ENCODE data around the gene STK26.
A peak's percentile ranks its signal among the peaks of the same experiment; 100 is the strongest.

STK26 gene

DNA sequence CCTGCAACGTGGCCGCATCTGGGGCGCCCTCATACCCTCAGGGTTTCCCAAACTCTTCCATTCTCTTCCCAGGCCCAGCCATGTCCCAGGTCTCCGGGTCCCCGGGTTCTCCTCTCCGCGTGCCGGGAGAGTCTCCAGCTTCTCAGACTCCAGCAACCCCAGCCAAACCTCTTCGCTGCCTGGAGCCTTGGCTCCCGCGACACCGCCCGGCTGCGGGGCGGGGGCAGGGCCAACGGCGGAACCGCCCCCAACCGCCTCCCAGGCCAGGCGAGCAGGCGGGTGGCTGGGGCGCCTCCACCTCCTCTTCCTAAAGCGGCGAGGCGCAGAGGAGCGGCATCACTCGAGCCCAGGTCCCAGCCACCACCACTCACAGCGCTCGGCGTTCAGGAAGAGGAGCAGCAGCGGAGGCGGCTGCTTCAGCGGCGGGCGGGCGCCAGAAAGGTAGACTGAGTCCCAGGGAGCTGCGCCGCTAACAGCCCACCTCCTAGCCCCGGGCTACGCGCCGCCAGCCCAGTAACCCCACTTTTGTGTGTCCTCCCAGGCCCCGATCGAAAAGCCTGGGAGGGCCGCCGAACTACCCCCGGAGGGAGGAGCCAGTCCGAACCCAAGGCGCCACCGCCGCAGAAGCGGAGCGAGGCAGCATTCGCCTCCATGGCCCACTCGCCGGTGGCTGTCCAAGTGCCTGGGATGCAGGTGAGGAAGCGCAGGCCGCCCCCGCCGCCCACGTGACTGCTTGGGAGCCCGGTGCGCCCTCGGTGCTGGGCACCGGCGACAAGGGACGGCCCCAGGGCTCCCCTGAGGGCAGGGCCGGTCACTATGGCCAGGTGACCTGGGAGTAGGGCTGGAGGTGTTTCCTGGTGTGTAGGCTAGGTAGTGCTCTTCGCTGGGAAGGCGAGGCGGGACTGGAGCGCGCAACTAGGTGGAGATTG, at the start of gene STK26:
STK26 (plus strand) TSS at position 336 of the 929 bp plus-strand sequence; CDS start at position 652, 316 bp downstream.
- TF ChIP-seq EZH2phosphoT487 (IDR thresholded peaks at IDR 0.05; ENCODE audit: borderline replicate concordance) = no peak
- TF ChIP-seq, protein P1, sequence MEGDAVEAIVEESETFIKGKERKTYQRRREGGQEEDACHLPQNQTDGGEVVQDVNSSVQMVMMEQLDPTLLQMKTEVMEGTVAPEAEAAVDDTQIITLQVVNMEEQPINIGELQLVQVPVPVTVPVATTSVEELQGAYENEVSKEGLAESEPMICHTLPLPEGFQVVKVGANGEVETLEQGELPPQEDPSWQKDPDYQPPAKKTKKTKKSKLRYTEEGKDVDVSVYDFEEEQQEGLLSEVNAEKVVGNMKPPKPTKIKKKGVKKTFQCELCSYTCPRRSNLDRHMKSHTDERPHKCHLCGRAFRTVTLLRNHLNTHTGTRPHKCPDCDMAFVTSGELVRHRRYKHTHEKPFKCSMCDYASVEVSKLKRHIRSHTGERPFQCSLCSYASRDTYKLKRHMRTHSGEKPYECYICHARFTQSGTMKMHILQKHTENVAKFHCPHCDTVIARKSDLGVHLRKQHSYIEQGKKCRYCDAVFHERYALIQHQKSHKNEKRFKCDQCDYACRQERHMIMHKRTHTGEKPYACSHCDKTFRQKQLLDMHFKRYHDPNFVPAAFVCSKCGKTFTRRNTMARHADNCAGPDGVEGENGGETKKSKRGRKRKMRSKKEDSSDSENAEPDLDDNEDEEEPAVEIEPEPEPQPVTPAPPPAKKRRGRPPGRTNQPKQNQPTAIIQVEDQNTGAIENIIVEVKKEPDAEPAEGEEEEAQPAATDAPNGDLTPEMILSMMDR (conservative IDR thresholded peaks at IDR 0.05; ENCODE audit: low read length) = no peak
- Histone ChIP-seq H4K20me1 (ENCODE audit: insufficient read depth, low read length, poor library complexity, severe bottlenecking) (peaks cover 40% of the 10 kb centered on the region), H3F3A (ENCODE audit: low read depth) (no peaks in the 10 kb centered on the region), H3K79me2 (ENCODE audit: insufficient read depth, low read length) (peaks cover 72% of the 10 kb centered on the region), H3K9me2 (replicated peaks; ENCODE audit: low read depth, low read length) (no peaks in the 10 kb centered on the region), H3K4me3 (ENCODE audit: low read length, poor library complexity, severe bottlenecking) (peak within 1 kb of the TSS; percentile 98), H3K4me1 (ENCODE audit: insufficient read depth, low read length, poor library complexity, severe bottlenecking) (peaks cover 46% of the 10 kb centered on the region), H3K9me3 (ENCODE audit: insufficient read depth, low read depth, low read length) (no peaks in the 10 kb centered on the region), H3K27me3 (ENCODE audit: insufficient read depth, low read length, poor library complexity, severe bottlenecking) (no peaks in the 10 kb centered on the region), H3K4me2 (ENCODE audit: low read depth, low read length, poor library complexity, severe bottlenecking) (peak within 1 kb of the TSS; percentile 98), H3K9ac (ENCODE audit: low read depth, low read length, poor library complexity, severe bottlenecking) (peak within 1 kb of the TSS; percentile 98), H3K36me3 (ENCODE audit: insufficient read depth, low read length) (no peaks in the 10 kb centered on the region), H2AFZ (ENCODE audit: low read length) (peak within 1 kb of the TSS; percentile 73)

DNA sequence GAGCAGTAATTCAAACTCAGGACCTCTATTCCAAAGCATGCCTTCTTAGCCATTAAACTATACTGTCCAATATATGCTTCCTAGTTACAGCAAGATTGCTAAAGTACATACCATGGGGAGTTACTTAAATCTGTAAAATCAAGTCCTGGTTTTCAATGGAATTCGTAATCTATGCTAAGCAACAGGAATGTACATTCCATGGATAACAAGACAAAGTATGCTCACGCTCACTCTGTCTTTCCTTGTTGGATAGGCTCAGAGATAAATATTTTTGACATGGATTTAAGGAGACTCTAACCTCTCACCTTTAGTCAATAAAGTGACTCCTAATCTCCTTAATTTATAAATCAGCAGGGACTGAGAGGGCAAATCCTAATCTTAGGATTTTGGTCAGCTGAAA, 47.3 kb upstream of the STK26 start:
- Histone ChIP-seq H3K9me2 (replicated peaks; ENCODE audit: low read depth, low read length) (no peaks in the 10 kb centered on the region), H3K79me2 (ENCODE audit: insufficient read depth, low read length) (no peaks in the 10 kb centered on the region)

DNA sequence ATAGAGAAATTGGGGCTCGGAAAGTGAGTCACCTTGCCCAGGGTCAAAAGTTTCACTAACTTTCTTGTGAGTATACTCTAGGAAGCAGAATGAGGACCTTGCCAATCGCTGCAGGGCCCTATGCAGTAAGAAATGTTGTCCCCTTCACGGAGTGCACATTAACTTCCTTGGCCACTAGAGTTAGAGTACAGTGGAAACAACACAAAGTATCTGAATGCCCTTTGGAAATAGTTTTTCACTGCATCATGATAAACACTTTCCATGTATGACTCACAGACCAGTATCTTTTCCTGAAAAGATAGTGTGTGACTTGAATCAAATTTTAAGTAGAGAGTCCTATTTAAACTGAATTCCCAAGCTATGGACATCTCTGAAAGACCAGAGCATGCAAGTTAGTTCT, 45.5 kb upstream of the STK26 start:
- Histone ChIP-seq H3K9me3 (ENCODE audit: insufficient read depth, low read depth, low read length) (no peaks in the 10 kb centered on the region), H3K4me1 (ENCODE audit: insufficient read depth, low read length, poor library complexity, severe bottlenecking) (no peaks in the 10 kb centered on the region), H2AFZ (ENCODE audit: low read length) (no peak overlapping the region), H3K9me2 (replicated peaks; ENCODE audit: low read depth, low read length) (no peaks in the 10 kb centered on the region), H3K4me2 (ENCODE audit: low read depth, low read length, poor library complexity, severe bottlenecking) (no peak overlapping the region), H3K36me3 (ENCODE audit: insufficient read depth, low read length) (no peaks in the 10 kb centered on the region), H3K9ac (ENCODE audit: low read depth, low read length, poor library complexity, severe bottlenecking) (no peak overlapping the region), H4K20me1 (ENCODE audit: insufficient read depth, low read length, poor library complexity, severe bottlenecking) (no peaks in the 10 kb centered on the region), H3K4me3 (ENCODE audit: low read length, poor library complexity, severe bottlenecking) (no peak overlapping the region), H3F3A (ENCODE audit: low read depth) (no peaks in the 10 kb centered on the region), H3K79me2 (ENCODE audit: insufficient read depth, low read length) (no peaks in the 10 kb centered on the region), H3K27me3 (ENCODE audit: insufficient read depth, low read length, poor library complexity, severe bottlenecking) (no peaks in the 10 kb centered on the region)
- TF ChIP-seq EZH2phosphoT487 (IDR thresholded peaks at IDR 0.05; ENCODE audit: borderline replicate concordance) = no peak
- TF ChIP-seq, protein P1 (conservative IDR thresholded peaks at IDR 0.05; ENCODE audit: low read length) = no peak

More for the DNA sequence above, 47.3 kb upstream of the STK26 start:
- TF ChIP-seq EZH2phosphoT487 (IDR thresholded peaks at IDR 0.05; ENCODE audit: borderline replicate concordance) = no peak
- TF ChIP-seq, protein P1 (conservative IDR thresholded peaks at IDR 0.05; ENCODE audit: low read length) = no peak
- Histone ChIP-seq H3F3A (ENCODE audit: low read depth) (no peaks in the 10 kb centered on the region), H4K20me1 (ENCODE audit: insufficient read depth, low read length, poor library complexity, severe bottlenecking) (no peaks in the 10 kb centered on the region), H3K4me3 (ENCODE audit: low read length, poor library complexity, severe bottlenecking) (no peak overlapping the region), H2AFZ (ENCODE audit: low read length) (no peak overlapping the region), H3K36me3 (ENCODE audit: insufficient read depth, low read length) (no peaks in the 10 kb centered on the region), H3K27me3 (ENCODE audit: insufficient read depth, low read length, poor library complexity, severe bottlenecking) (no peaks in the 10 kb centered on the region), H3K9me3 (ENCODE audit: insufficient read depth, low read depth, low read length) (no peaks in the 10 kb centered on the region), H3K9ac (ENCODE audit: low read depth, low read length, poor library complexity, severe bottlenecking) (no peak overlapping the region), H3K4me2 (ENCODE audit: low read depth, low read length, poor library complexity, severe bottlenecking) (no peak overlapping the region), H3K4me1 (ENCODE audit: insufficient read depth, low read length, poor library complexity, severe bottlenecking) (no peaks in the 10 kb centered on the region)
